Upper lobe of left lung (tissue), 6 donors: Measurements from ENCODE around the gene SERPINA7. TPM values are rescaled to one million over a fixed set of nuclear protein-coding genes. Genes with fewer than 3 reads are reported as not detected.
A peak's percentile ranks its signal among the peaks of the same experiment; 100 is the strongest.
"Not testable (repeated sequence)": the region's sequence is repeated elsewhere in the genome, so short reads cannot be mapped to it uniquely, and the experiment has no call there.

Source experiments
- ATAC-seq, 2 donors: fragments of 200-7000 bp; cut with Tn5 transposase; one replicate each; pipeline ENCODE4 v1.9.1; 2022; ENCODE audit warnings: mild to moderate bottlenecking in 2 of 2, moderate library complexity in 2 of 2; ENCODE audit not compliant: low FRiP score in 2 of 2
- DNase-seq, 2 donors: peaks; one replicate each; pipeline ENCODE4 v3.0.0-alpha.2; 2019 to 2020
- H3K27ac ChIP-seq, 4 donors: fragments of 200-600 bp; sonication (generic); one replicate each; pipeline ENCODE4 v1.5.1; 2016 to 2019
- H3K27me3 ChIP-seq, 4 donors: fragments of 200-600 bp; sonication (generic); one replicate each; pipeline ENCODE4 v1.5.1; 2017 to 2019
- H3K36me3 ChIP-seq, 4 donors: fragments of 200-600 bp; sonication (generic); one replicate each; pipeline ENCODE4 v1.5.1; 2016 to 2019
- H3K4me1 ChIP-seq, 4 donors: fragments of 200-600 bp; sonication (generic); one replicate each; pipeline ENCODE4 v1.5.1; 2018 to 2019
- H3K4me3 ChIP-seq, 4 donors: fragments of 200-600 bp; sonication (generic); one replicate each; pipeline ENCODE4 v1.5.1; 2017 to 2019; ENCODE audit warnings: mild to moderate bottlenecking in 2 of 4, moderate library complexity in 1 of 4
- H3K9me3 ChIP-seq, 4 donors: fragments of 200-600 bp; sonication (generic); one replicate each; pipeline ENCODE4 v1.5.1; 2018 to 2019
- EP300 ChIP-seq, 4 donors: sonication (generic); formaldehyde crosslinking; IDR thresholded peaks; one replicate each; pipeline ENCODE4 v1.5.1; 2017; ENCODE audit warnings: antibody characterized with exemption in 4 of 4, control low read depth in 2 of 4
- POLR2A ChIP-seq, 4 donors: fragments of 450-650 bp; IDR thresholded peaks; one replicate each; pipeline ENCODE4 v1.5.1; 2016 to 2017; ENCODE audit warnings: antibody characterized with exemption in 4 of 4, mild to moderate bottlenecking in 2 of 4
- POLR2AphosphoS5 ChIP-seq, 2 donors: sonication (generic); formaldehyde crosslinking; IDR thresholded peaks; one replicate each; pipeline ENCODE4 v1.5.1; 2017; ENCODE audit warnings: antibody characterized with exemption in 2 of 2
- WGBS, 2 donors: methylation state at CpG; one replicate each; pipeline ENCODE4 v1.1.5; 2017 to 2018; 5-methylcytosine and 5-hydroxymethylcytosine counted together
- total RNA-seq, 6 donors: library from RNA; depleted of rRNA in 4 of 6; stranded (reverse); fragments of >200 nt in 4 of 6; gene quantifications; one replicate each; pipeline versions ENCODE4 v1.1.0 to v1.2.1, GENCODE V29; 2016 to 2021
- TF ChIP-seq, protein P1 (sequence below), 6 experiments: fragments of 450-650 bp in 4 of 6; fragments of 200-600 bp in 2 of 6; sonication (generic) in 2 of 6; IDR thresholded peaks; one replicate each; pipeline ENCODE4 v1.5.1; 2016 to 2019; ENCODE audit warnings: antibody characterized with exemption in 6 of 6
- donor health status: DM: no; HTN: no; CAD: no; lungs with moderate emphysema.
- donor health status: DM: no; HTN: yes; CAD: no; lungs with severe emphysema.

Gene SERPINA7
- total RNA-seq, 6 donors from 2014 or later, result 0.14 TPM; not detected in 5

DNA sequence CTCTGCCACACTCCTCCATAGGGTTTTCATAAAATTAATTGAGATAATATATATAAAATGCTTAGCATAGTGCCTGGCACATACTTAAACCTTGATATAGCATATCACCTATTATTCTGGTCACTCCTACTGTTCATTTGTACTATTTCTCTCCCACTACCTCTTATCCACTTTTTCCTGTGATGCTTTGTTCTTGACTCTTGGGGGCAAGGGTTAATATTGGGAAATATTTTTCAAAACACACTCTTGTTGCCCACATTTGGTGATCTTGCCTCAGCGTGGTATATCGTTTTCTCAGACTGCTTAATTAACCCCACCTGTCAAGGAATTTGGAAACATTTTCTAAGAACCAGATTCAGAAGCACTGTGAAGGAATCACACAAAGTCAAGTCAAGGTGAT is 16.3 kb downstream of the SERPINA7 start:
- DNase-seq (no peak), ATAC-seq (no peak)
- H3K36me3 ChIP-seq, result no peaks in the 10 kb centered on the region
- no peaks in the 10 kb centered on the region for H3K27me3 ChIP-seq
- TF ChIP-seq POLR2AphosphoS5 (IDR thresholded peaks at IDR 0.05), result no peak
- TF ChIP-seq, protein P1, sequence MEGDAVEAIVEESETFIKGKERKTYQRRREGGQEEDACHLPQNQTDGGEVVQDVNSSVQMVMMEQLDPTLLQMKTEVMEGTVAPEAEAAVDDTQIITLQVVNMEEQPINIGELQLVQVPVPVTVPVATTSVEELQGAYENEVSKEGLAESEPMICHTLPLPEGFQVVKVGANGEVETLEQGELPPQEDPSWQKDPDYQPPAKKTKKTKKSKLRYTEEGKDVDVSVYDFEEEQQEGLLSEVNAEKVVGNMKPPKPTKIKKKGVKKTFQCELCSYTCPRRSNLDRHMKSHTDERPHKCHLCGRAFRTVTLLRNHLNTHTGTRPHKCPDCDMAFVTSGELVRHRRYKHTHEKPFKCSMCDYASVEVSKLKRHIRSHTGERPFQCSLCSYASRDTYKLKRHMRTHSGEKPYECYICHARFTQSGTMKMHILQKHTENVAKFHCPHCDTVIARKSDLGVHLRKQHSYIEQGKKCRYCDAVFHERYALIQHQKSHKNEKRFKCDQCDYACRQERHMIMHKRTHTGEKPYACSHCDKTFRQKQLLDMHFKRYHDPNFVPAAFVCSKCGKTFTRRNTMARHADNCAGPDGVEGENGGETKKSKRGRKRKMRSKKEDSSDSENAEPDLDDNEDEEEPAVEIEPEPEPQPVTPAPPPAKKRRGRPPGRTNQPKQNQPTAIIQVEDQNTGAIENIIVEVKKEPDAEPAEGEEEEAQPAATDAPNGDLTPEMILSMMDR (IDR thresholded peaks at IDR 0.05), result no peak
- TF ChIP-seq EP300 (IDR thresholded peaks at IDR 0.05), result no peak
- no peak for TF ChIP-seq POLR2A (IDR thresholded peaks at IDR 0.05)
- H3K9me3 ChIP-seq, result no peaks in the 10 kb centered on the region
- H3K4me1 ChIP-seq, result no peaks in the 10 kb centered on the region
- no peak overlapping the region for H3K4me3 ChIP-seq
- H3K27ac ChIP-seq, result no peak overlapping the region
- WGBS, 2 donors, result 79 to 81% methylated on average over 2 of the region's 2 CpGs

DNA sequence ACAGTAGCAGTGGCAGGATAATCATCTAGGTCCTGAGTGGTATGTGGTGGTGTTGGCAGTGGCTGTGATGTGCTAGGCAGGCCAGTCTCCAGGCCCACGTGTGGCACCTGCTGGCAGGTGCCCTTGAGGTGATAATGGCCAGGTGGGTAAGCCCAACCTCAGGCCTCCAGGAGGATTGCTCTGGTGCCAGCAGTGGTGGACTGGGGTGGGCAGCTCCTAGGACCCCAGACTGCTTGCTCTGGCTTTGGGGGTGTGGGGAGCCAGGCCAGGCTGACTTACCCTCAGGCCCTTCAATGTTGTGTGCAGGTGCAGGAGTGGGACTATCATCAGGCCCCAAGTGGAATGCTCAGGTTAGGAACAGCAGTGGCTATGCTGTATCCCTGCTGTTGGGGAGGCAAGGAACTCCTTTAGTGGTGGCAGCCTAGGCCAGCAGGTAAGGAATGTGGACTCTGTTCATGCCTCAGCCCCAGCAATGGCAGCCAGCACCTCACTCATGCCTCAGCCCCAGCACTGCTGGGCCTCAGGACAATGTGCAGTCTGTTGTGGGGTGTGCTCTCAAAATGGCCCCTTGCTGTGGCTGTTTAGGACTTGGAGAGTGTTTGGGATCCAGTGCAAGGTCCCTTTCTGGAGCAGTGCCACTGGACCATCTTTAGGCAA is 24.3 kb downstream of the SERPINA7 start:
- ATAC-seq (peak in 1 of 2 donors; percentile 55), DNase-seq (peak in 1 of 2 donors; percentile 2)
- Histone ChIP-seq H3K4me3 (no peak overlapping the region), H3K36me3 (no peaks in the 10 kb centered on the region), H3K9me3 (peaks cover 0 to 12% (median 0%) of the 10 kb centered on the region in 4 donors), H3K4me1 (no peaks in the 10 kb centered on the region), H3K27me3 (no peaks in the 10 kb centered on the region), H3K27ac (no peak overlapping the region)
- WGBS, 2 donors, result 55% methylated on average over 1 of the region's 1 CpG; no CpG with 5 or more reads in 1 of the 2 donors
- no peak for TF ChIP-seq EP300 (IDR thresholded peaks at IDR 0.05)
- TF ChIP-seq POLR2A (IDR thresholded peaks at IDR 0.05), result no peak
- TF ChIP-seq, protein P1 (IDR thresholded peaks at IDR 0.05), result no peak
- TF ChIP-seq POLR2AphosphoS5 (IDR thresholded peaks at IDR 0.05), result no peak

DNA sequence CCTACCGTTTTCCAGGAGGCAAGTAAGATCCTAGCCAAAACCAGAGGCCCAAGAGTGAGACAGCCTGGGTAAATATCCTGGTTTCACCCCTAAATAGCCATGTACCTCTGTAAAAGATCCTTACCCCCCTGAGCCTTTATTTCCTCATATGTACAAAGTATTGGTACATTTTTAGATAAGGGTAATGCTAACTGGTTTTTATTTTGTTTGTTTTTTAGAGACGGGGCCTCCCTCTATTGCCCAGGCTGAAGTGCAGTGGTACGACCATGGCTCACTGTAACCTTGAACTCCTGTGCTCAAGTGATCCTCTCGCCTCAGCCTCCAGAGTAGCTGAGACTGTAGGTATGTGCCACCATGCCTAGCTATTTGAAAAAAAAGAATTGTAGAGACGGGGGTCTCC is 29.4 kb downstream of the SERPINA7 start:
- TF ChIP-seq, protein P1 (IDR thresholded peaks at IDR 0.05), result no peak
- TF ChIP-seq POLR2AphosphoS5 (IDR thresholded peaks at IDR 0.05), result no peak
- no peak for TF ChIP-seq POLR2A (IDR thresholded peaks at IDR 0.05)
- TF ChIP-seq EP300 (IDR thresholded peaks at IDR 0.05), result no peak
- Histone ChIP-seq H3K4me1 (no peaks in the 10 kb centered on the region), H3K4me3 (no peak overlapping the region), H3K27me3 (no peaks in the 10 kb centered on the region), H3K9me3 (peaks cover 0 to 12% (median 0%) of the 10 kb centered on the region in 4 donors), H3K27ac (no peak overlapping the region), H3K36me3 (no peaks in the 10 kb centered on the region)
- no peak for ATAC-seq
- DNase-seq, result no peak
- whole genome bisulfite sequencing, 2 donors, result 72 to 88% methylated on average over 5 of the region's 5 CpGs

DNA sequence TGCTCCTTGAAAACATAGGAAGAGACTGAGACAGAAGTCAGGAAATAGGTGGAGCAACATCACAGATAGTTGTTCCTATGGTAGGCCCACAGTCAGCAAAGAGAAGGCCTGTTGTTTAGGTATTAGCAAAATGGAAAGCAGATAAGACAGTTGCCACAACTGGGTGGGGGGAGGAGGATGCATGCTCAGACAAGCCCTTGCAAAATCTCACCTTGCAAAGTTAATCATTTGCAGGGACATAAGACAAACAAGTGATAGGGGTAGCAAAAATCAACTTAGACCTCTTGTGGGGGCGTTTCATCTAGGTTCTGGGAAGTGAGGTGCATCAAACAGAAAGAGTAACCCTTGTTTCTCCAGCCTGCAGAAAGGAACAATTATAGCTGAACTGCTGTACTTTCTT is 30.7 kb downstream of the SERPINA7 start:
- Histone ChIP-seq H3K9me3 (peaks cover 0 to 6% (median 0%) of the 10 kb centered on the region in 4 donors), H3K27ac (no peak overlapping the region), H3K4me1 (no peaks in the 10 kb centered on the region), H3K36me3 (no peaks in the 10 kb centered on the region), H3K4me3 (no peak overlapping the region), H3K27me3 (no peaks in the 10 kb centered on the region)
- TF ChIP-seq POLR2AphosphoS5 (IDR thresholded peaks at IDR 0.05), result no peak
- TF ChIP-seq, protein P1 (IDR thresholded peaks at IDR 0.05), result no peak
- TF ChIP-seq EP300 (IDR thresholded peaks at IDR 0.05), result no peak
- no peak for TF ChIP-seq POLR2A (IDR thresholded peaks at IDR 0.05)
- 22 to 28% methylated on average over 1 of the region's 1 CpG for WGBS, 2 donors
- no peak for DNase-seq
- ATAC-seq, result no peak

DNA sequence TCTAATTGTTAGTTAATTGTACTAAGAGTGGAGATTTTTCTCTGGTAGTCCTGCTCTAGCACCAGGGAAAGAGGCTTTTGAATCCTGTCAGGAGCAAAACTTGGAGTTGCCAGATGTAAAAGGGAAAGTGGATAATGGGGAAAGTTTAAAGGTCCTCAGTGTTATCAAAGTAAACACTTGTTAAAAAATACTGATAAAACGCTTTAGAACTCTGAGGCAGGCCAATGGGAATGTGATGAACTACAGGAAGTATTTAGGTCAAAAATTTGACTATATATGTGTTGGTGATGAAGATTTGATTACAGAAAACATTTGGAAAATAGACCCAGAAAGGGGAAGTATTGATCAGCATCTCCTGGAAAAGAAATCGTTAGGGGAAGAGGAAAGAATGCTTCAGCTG is 32.8 kb downstream of the SERPINA7 start:
- H3K9me3 ChIP-seq, result no peaks in the 10 kb centered on the region
- no peak for ATAC-seq
- DNase-seq, result no peak
- no peaks in the 10 kb centered on the region for H3K27me3 ChIP-seq
- WGBS, 2 donors, result 43 to 53% methylated on average over 2 of the region's 2 CpGs
- H3K27ac ChIP-seq, result no peak overlapping the region
- no peak for TF ChIP-seq EP300 (IDR thresholded peaks at IDR 0.05)
- TF ChIP-seq POLR2A (IDR thresholded peaks at IDR 0.05), result no peak
- TF ChIP-seq, protein P1 (IDR thresholded peaks at IDR 0.05), result no peak
- no peak for TF ChIP-seq POLR2AphosphoS5 (IDR thresholded peaks at IDR 0.05)
- no peak overlapping the region for H3K4me3 ChIP-seq
- H3K36me3 ChIP-seq, result no peaks in the 10 kb centered on the region
- no peaks in the 10 kb centered on the region for H3K4me1 ChIP-seq

DNA sequence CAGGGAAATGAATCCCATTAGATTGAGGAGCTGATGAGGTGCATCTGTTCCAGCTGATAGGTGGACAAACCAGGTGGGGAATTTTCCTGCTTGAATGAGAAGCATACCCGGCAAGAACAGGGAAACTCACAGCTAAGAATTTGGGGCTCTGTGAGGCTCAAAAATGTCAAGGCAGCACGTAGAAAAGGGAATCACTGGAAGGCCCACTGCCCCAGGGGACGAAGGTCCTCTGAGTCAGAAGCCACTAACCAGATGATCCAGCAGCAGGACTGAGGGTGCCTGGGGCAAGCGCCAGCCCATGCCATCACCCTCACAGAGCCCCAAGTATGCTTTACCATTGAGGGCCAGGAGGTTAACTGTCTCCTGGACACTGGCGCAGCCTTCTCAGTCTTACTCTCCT is 37.9 kb downstream of the SERPINA7 start:
- not testable (repeated sequence) for H3K9me3 ChIP-seq, DNase-seq, H3K27ac ChIP-seq, H3K36me3 ChIP-seq, H3K4me1 ChIP-seq, H3K27me3 ChIP-seq, H3K4me3 ChIP-seq, ATAC-seq
- whole genome bisulfite sequencing, 2 donors, result 70 to 76% methylated on average over 3 to 5 of the region's 5 CpGs
